ENCODE results near the gene ANKRD13C.

Gene ANKRD13C

GRCh38 chr1:70211541-70211940 is 143.0 kb downstream of the ANKRD13C start:
- DNase-seq: no peak

GRCh38 chr1:70210820-70211219 is 143.7 kb downstream of the ANKRD13C start:
- no peak for DNase-seq
